ENCODE results near the gene EIF4G3. TPM values are rescaled to one million over a fixed set of nuclear protein-coding genes. Genes with fewer than 3 reads are reported as not detected.

The EIF4G3 gene
- total and polyA plus RNA-seq, 2 donors: 25.6 to 65.7 TPM

DNA sequence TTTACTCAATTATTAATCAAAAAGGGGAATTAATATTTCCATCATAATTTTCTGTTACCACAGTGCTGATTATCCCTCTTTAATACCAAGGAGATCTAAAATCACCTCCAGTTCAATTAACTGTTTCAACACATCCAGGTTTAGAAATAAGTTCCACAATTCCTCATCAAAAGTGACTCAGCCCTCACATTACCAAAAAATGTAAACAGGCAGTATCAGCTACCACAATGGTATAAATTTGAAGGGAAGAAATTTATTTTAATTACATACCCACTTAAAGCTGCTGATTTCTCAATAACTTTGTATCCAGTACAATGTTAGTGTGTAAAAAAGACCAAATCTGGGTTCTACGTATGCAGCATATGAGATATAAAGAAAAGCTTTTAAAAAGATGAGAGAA, 51.9 kb downstream of the EIF4G3 start:
- no peak for DNase-seq (ENCODE audit: extremely low spot score)
- no peaks in the 10 kb centered on the region for H3K36me3 ChIP-seq (ENCODE audit: insufficient read depth)
- WGBS: 91% methylated on average over 1 of the region's 1 CpG
- H3K27ac ChIP-seq (ENCODE audit: low read depth): no peak overlapping the region
- no peaks in the 10 kb centered on the region for H3K4me1 ChIP-seq (ENCODE audit: insufficient read depth)
- H3K4me3 ChIP-seq (ENCODE audit: low read depth, low read length): no peak overlapping the region

DNA sequence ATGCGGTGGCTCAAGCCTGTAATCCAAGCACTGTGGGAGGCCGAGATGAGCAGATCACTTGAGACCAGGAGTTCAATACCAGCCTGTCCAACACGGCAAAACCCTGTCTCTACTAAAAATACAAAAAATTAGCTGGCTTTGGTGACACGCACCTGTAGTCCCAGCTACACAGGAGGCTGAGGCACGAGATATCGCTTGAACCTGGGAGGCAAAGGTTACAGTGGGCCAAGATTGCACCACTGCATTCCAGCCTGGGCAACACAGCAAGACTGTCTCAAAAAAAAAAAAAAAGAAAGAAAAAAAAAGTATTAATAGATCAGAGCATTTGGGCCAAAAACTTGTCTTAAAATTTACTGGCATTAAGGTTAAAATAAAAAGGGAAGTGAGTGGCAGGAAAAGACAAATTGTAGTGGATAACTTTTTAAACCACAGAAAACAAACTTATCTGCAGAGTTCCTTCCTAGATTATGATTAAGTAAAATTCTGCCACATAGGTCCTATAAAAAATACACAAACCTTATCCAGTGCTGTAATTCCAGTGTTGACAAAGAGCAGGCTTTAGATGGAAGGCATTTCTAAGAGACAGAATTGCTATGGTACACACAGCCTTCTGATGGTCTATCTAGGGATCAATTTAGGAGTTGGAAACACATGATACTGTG, 53.3 kb downstream of the EIF4G3 start:
- WGBS: 89% methylated on average over 6 of the region's 6 CpGs
- Histone ChIP-seq H3K4me1 (ENCODE audit: insufficient read depth) (no peaks in the 10 kb centered on the region), H3K4me3 (ENCODE audit: low read depth, low read length) (no peak overlapping the region), H3K27ac (ENCODE audit: low read depth) (no peak overlapping the region), H3K36me3 (ENCODE audit: insufficient read depth) (no peaks in the 10 kb centered on the region)
- DNase-seq (ENCODE audit: extremely low spot score): no peak

DNA sequence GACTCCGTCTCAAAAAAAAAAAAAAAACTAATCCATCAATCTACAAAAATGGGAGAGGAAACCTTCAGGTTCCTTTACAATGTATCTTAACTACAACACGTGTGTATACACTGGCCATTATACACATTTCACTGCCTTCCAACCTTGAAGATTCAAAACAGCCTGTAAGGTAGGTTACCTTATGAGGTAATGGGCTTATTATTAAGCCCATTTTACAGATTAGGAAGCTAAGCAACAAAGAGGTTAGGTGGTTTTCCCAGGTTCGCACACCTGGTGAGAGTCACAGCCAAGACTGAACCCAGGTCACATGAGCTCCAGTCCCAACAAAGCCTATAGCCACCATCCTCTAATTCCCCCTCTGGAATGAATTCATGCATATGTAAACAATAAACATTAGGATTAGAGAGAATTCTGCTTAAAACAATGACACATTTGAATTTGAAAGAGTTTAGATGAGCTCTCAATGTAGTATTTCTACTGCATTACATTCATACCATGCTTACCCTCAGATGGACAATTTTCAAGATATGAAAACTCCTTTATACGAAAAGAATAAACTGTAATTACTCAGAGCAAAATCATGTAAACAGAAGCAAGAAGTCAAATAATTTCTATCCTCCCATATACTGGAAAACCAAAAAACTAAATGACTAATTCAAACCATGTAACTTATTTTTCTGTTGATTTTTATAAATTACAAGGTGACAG, 54.8 kb downstream of the EIF4G3 start:
- Histone ChIP-seq H3K4me1 (ENCODE audit: insufficient read depth) (no peaks in the 10 kb centered on the region), H3K27ac (ENCODE audit: low read depth) (no peak overlapping the region), H3K36me3 (ENCODE audit: insufficient read depth) (no peaks in the 10 kb centered on the region), H3K4me3 (ENCODE audit: low read depth, low read length) (no peak overlapping the region)
- no peak for DNase-seq (ENCODE audit: extremely low spot score)
- WGBS: 87% methylated on average over 4 of the region's 4 CpGs

DNA sequence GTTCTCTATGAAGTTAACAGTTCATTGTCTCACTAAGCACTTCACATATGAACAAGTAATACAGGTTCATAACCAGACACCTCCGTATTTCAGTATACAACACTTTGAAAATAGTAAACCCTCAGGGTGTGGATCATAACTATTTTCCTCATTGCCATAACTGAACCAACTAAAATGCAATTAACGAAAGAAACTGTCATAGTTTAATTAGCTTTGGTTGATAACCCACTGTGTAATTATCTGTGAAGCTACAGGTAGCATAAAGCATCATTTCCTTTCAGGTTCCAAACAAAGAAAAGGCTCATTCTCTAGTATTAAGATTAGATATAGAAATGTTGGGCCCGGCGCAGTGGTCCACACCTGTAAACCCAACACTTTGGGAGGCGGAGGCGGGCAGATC, 58.5 kb downstream of the EIF4G3 start:
- H3K4me3 ChIP-seq (ENCODE audit: low read depth, low read length): no peak overlapping the region
- H3K27ac ChIP-seq (ENCODE audit: low read depth): no peak overlapping the region
- no peak for DNase-seq (ENCODE audit: extremely low spot score)
- no peaks in the 10 kb centered on the region for H3K4me1 ChIP-seq (ENCODE audit: insufficient read depth)
- WGBS: 96% methylated on average over 6 of the region's 6 CpGs
- H3K36me3 ChIP-seq (ENCODE audit: insufficient read depth): no peaks in the 10 kb centered on the region

DNA sequence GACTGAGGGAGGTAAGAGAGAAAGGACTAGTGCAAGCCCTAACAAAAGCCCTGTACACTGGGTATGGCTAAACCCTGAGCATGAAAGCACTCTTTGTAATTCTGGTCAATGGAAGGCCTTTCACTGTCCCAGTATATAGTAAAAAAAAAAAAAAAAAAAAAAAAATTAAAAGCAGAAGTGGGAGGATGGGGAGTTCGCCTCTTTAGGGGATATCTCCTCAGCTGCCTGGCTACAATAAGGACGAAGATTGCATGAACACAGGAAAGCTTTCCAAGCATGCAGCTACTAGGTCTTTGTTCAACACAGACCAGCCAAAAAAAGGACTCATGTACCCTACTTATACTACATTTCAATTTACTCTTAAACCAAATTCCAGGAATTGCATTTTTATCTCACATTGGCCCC, 59.1 kb downstream of the EIF4G3 start:
- WGBS: 64% methylated on average over 2 of the region's 2 CpGs
- Histone ChIP-seq H3K27ac (ENCODE audit: low read depth) (no peak overlapping the region), H3K4me3 (ENCODE audit: low read depth, low read length) (no peak overlapping the region), H3K4me1 (ENCODE audit: insufficient read depth) (no peaks in the 10 kb centered on the region), H3K36me3 (ENCODE audit: insufficient read depth) (no peaks in the 10 kb centered on the region)
- no peak for DNase-seq (ENCODE audit: extremely low spot score)

DNA sequence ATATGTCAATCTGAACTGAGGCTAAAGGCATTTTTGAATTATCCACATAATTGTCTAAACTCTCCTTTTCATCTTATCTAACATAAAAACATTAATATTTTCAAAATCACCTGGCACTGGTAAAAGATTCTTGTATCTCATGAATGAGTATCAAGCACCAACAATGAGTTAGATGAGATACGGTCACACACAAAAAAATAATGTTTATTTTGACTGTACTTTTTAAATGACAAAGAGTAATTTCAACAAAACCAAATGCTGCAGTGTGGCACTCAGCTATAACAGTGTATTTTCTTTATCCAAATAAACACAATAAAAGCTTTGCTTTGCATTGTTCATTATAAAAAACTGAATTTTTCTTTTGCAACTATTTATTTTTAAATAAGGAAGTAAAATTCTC, 59.5 kb downstream of the EIF4G3 start:
- no peak overlapping the region for H3K4me3 ChIP-seq (ENCODE audit: low read depth, low read length)
- H3K4me1 ChIP-seq (ENCODE audit: insufficient read depth): no peaks in the 10 kb centered on the region
- 86% methylated on average over 1 of the region's 1 CpG for WGBS
- H3K27ac ChIP-seq (ENCODE audit: low read depth): no peak overlapping the region
- H3K36me3 ChIP-seq (ENCODE audit: insufficient read depth): no peaks in the 10 kb centered on the region
- no peak for DNase-seq (ENCODE audit: extremely low spot score)

DNA sequence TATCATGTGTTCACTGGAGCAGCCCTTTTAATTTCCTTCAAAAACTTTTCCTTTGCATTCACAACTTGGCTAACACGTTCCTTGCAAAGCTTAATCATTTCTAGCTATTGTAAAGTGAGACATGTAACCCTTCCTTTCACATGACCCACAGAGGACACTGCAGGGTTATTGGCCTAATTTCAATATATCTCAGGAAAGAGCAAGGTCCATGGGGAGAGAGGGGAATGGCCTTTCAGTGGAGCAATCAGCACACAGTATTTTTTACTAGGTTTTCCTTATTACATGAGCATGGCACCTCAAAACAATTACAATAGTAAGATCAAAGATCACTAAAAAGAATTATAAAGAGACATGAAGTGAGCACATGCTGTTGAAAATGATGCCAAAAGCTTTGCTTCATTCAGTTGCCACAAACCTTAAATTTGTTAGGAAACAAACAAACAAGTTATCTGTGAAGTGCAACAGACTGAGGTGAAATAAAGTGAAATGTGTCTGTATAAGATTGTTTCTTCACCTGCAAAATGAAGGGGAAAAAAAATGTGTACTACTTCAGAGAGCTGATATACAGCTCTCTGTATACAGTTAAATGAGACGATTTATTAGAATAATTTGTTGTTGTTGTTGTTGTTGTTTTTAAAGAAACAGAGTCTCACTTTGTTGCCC, 61.5 kb downstream of the EIF4G3 start:
- no peaks in the 10 kb centered on the region for H3K4me1 ChIP-seq (ENCODE audit: insufficient read depth)
- no peak overlapping the region for H3K4me3 ChIP-seq (ENCODE audit: low read depth, low read length)
- H3K36me3 ChIP-seq (ENCODE audit: insufficient read depth): no peaks in the 10 kb centered on the region
- DNase-seq (ENCODE audit: extremely low spot score): no peak
- WGBS: 86% methylated on average over 2 of the region's 2 CpGs
- no peak overlapping the region for H3K27ac ChIP-seq (ENCODE audit: low read depth)

DNA sequence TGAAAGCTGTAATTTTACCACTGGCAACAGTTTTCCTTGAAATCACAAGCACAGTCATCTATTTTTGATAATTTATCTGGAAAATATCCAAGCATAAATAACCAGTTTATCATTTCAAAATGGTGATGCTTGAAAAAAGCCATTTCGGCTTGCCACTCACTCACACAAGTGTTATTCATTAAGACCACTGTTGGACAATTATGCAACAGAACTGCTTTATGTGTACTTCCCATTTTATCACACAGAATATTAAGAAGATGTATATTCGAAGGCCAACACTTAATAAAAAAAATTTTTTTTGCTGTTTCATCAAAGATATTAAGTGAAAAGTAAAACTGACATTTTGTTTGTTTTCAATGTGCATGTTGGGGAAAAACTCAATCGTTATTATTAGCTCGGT, 62.3 kb downstream of the EIF4G3 start:
- DNase-seq (ENCODE audit: extremely low spot score): no peak
- Histone ChIP-seq H3K4me1 (ENCODE audit: insufficient read depth) (no peaks in the 10 kb centered on the region), H3K4me3 (ENCODE audit: low read depth, low read length) (no peak overlapping the region), H3K36me3 (ENCODE audit: insufficient read depth) (no peaks in the 10 kb centered on the region), H3K27ac (ENCODE audit: low read depth) (no peak overlapping the region)
- WGBS: 94% methylated on average over 4 of the region's 4 CpGs

DNA sequence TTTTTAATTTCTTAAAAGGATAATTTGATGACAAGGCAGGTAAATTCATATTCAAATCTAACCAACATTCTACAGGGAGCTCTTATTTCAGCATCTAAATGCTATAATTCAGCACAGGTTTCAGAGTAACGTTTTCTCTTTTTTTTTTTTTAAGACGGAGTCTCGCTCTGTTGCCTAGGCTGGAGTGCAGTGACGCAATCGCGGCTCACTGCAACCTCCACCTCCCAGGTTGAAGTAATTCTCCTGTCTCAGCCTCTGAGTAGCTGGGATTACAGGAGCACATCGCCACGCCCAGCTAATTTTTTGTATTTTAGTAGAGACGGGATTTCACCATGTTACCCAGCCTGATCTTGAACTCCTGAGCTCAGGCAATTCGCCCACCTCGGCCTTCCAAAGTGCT, 66.5 kb downstream of the EIF4G3 start:
- H3K27ac ChIP-seq (ENCODE audit: low read depth): no peak overlapping the region
- no peak for DNase-seq (ENCODE audit: extremely low spot score)
- no peaks in the 10 kb centered on the region for H3K4me1 ChIP-seq (ENCODE audit: insufficient read depth)
- H3K4me3 ChIP-seq (ENCODE audit: low read depth, low read length): no peak overlapping the region
- no peaks in the 10 kb centered on the region for H3K36me3 ChIP-seq (ENCODE audit: insufficient read depth)
- 97% methylated on average over 11 of the region's 11 CpGs for WGBS

DNA sequence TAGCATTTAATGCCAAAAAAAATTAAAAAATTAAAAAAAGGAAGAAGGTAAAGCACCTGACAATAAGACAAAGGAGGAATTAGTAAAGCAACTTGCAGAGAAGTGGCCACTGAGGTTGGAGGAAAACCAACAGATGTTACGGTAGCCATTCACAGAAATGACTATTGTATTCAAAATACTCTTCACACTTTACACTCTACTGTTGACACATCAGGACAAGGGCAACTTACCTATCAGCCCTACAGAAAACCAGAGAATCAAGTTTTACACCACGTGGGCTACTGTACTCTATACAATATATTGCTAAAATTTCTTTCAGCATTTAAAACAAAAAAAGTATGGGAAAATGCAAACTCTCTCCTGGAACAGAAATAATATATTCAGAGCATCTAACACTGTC, 70.0 kb downstream of the EIF4G3 start:
- DNase-seq (ENCODE audit: extremely low spot score): no peak
- WGBS: 94% methylated on average over 2 of the region's 2 CpGs
- Histone ChIP-seq H3K4me1 (ENCODE audit: insufficient read depth) (no peaks in the 10 kb centered on the region), H3K36me3 (ENCODE audit: insufficient read depth) (no peaks in the 10 kb centered on the region), H3K4me3 (ENCODE audit: low read depth, low read length) (no peak overlapping the region), H3K27ac (ENCODE audit: low read depth) (no peak overlapping the region)

DNA sequence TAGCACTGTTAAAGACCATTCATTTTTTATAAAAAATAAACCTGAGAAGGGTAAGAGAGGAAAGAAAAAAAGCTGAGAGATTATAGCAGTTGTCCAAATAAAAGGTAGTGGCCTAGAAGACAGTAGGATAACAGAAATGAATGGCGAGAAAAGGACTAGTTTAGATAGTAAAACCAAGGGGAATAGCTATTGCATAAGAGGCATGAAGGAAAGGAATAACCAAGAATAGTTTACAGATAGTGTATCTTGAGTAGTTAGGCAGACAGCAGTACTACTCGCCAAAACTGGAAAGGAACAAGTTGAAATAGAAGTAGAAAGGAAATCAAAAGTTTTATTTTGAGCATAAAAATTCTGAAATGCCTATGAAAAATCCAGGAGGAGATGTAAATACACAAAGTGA, 70.5 kb downstream of the EIF4G3 start:
- H3K4me3 ChIP-seq (ENCODE audit: low read depth, low read length): no peak overlapping the region
- no peaks in the 10 kb centered on the region for H3K4me1 ChIP-seq (ENCODE audit: insufficient read depth)
- H3K27ac ChIP-seq (ENCODE audit: low read depth): no peak overlapping the region
- 93% methylated on average over 2 of the region's 2 CpGs for WGBS
- no peaks in the 10 kb centered on the region for H3K36me3 ChIP-seq (ENCODE audit: insufficient read depth)
- no peak for DNase-seq (ENCODE audit: extremely low spot score)

DNA sequence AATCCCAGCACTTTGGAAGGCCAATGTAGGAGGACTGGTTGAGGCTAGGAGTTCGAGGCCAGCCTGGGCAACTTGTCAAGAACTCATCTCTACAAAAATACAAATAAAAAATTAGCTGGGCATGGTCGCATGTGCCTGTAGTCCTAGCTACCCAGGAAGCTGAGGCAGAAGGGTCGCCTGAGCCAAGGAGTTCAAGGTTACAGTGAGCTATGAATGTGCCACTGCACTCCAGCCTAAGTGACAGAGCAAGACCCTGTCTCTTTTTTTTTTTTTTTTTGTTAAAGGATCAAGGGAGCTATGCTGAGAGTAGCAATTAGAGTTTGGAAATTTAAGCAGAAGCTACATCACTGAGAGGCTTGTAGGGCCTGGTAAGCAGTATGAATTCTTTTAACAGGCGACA, 70.9 kb downstream of the EIF4G3 start:
- H3K36me3 ChIP-seq (ENCODE audit: insufficient read depth): no peaks in the 10 kb centered on the region
- WGBS: 95% methylated on average over 4 of the region's 4 CpGs
- DNase-seq (ENCODE audit: extremely low spot score): no peak
- no peaks in the 10 kb centered on the region for H3K4me1 ChIP-seq (ENCODE audit: insufficient read depth)
- no peak overlapping the region for H3K27ac ChIP-seq (ENCODE audit: low read depth)
- H3K4me3 ChIP-seq (ENCODE audit: low read depth, low read length): no peak overlapping the region

DNA sequence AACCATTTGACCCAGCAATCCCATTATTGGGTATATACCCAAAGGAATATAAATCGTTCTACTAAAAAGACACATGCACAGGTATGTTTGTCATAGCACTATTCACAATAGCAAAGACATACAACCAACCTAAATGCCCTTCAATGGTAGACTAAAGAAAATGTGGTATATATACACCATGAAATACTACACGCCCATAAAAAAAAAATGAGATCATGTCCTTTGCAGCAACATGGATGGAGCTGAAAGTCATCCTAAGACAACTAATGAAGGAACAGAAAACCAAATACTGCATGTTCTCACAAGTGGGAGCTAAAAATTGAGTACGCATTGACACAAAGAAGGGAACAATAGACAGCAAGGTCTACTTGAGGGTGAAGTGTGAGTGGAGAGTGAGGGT, 72.0 kb downstream of the EIF4G3 start:
- WGBS: 97% methylated on average over 3 of the region's 3 CpGs
- H3K36me3 ChIP-seq (ENCODE audit: insufficient read depth): no peaks in the 10 kb centered on the region
- no peak for DNase-seq (ENCODE audit: extremely low spot score)
- H3K4me1 ChIP-seq (ENCODE audit: insufficient read depth): no peaks in the 10 kb centered on the region
- H3K27ac ChIP-seq (ENCODE audit: low read depth): no peak overlapping the region
- H3K4me3 ChIP-seq (ENCODE audit: low read depth, low read length): no peak overlapping the region

DNA sequence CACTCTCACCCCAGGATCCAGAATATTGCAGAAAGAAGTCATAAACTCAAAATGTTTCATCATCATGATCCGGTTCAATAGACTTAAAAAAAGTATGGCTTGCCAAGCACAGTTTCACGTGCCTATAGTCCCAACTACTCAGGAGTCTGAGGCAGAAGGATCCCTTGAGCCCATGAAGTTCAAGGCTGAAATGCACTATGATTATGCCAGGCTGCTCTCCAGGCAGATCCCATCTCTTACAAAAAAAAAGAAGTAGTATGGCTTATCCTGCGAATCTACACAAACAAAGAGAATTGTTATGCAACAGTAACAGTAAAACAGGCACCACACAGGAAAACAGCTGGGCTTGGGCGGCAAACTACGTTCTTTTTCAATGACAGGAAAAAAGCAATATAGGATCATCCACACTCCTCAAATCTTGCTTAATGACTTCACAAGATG, 76.2 kb downstream of the EIF4G3 start:
- Histone ChIP-seq H3K36me3 (ENCODE audit: insufficient read depth) (no peaks in the 10 kb centered on the region), H3K4me1 (ENCODE audit: insufficient read depth) (no peaks in the 10 kb centered on the region), H3K27ac (ENCODE audit: low read depth) (no peak overlapping the region), H3K4me3 (ENCODE audit: low read depth, low read length) (no peak overlapping the region)
- WGBS: 57% methylated on average over 5 of the region's 5 CpGs
- no peak for DNase-seq (ENCODE audit: extremely low spot score)

All from urinary bladder (tissue), 4 donors.